HG03432 (cell line): ENCODE measurements around the gene ATP8B4.
A peak's percentile ranks its signal among the peaks of the same experiment; 100 is the strongest.

Experiments used
- ATAC-seq: cut with Tn5 transposase; IDR thresholded peaks from one replicate; pipeline ENCODE4 v1.9.1; 2021; ENCODE audit warnings: mild to moderate bottlenecking, moderate library complexity; ENCODE audit not compliant: unreplicated experiment

The ATP8B4 gene

GRCh38 chr15:49900903-49901235 is 218.2 kb downstream of the ATP8B4 start:
- no peak for ATAC-seq

GRCh38 chr15:49900006-49900902 is 218.8 kb downstream of the ATP8B4 start:
- ATAC-seq: no peak

- ATAC-seq: peak; percentile 60
These were observed 220.3 kb downstream of the ATP8B4 start for GRCh38 chr15:49898575-49899283.

- no peak for ATAC-seq
These were observed 220.9 kb downstream of the ATP8B4 start for GRCh38 chr15:49898097-49898496.

GRCh38 chr15:49895347-49896223 is 223.4 kb downstream of the ATP8B4 start:
- no peak for ATAC-seq

GRCh38 chr15:49890689-49891088 is 228.3 kb downstream of the ATP8B4 start:
- no peak for ATAC-seq

- no peak for ATAC-seq
These were observed 229.5 kb downstream of the ATP8B4 start for GRCh38 chr15:49889536-49889935.

GRCh38 chr15:49888734-49889133 is 230.3 kb downstream of the ATP8B4 start:
- ATAC-seq: no peak

- no peak for ATAC-seq
These were observed 230.7 kb downstream of the ATP8B4 start for GRCh38 chr15:49888323-49888693.

- no peak for ATAC-seq
These were observed 231.2 kb downstream of the ATP8B4 start for GRCh38 chr15:49887659-49888322.

- ATAC-seq: no peak
These were observed 235.9 kb downstream of the ATP8B4 start for GRCh38 chr15:49883121-49883520.

GRCh38 chr15:49881866-49882265 is 237.2 kb downstream of the ATP8B4 start:
- no peak for ATAC-seq

- no peak for ATAC-seq
These were observed 237.6 kb downstream of the ATP8B4 start for GRCh38 chr15:49881433-49881832.

GRCh38 chr15:49877873-49878521 is 241.0 kb downstream of the ATP8B4 start:
- ATAC-seq: no peak

GRCh38 chr15:49877117-49877872 is 241.7 kb downstream of the ATP8B4 start:
- ATAC-seq: no peak

GRCh38 chr15:49876401-49877038 is 242.5 kb downstream of the ATP8B4 start:
- ATAC-seq: no peak

GRCh38 chr15:49875392-49875791 is 243.6 kb downstream of the ATP8B4 start:
- no peak for ATAC-seq

- no peak for ATAC-seq
These were observed 248.6 kb downstream of the ATP8B4 start for GRCh38 chr15:49870472-49870871.

- no peak for ATAC-seq
These were observed 250.7 kb downstream of the ATP8B4 start for GRCh38 chr15:49868348-49868747.
